ENCODE measurements around the gene AKAP10.

- TF ChIP-seq, protein P1, sequence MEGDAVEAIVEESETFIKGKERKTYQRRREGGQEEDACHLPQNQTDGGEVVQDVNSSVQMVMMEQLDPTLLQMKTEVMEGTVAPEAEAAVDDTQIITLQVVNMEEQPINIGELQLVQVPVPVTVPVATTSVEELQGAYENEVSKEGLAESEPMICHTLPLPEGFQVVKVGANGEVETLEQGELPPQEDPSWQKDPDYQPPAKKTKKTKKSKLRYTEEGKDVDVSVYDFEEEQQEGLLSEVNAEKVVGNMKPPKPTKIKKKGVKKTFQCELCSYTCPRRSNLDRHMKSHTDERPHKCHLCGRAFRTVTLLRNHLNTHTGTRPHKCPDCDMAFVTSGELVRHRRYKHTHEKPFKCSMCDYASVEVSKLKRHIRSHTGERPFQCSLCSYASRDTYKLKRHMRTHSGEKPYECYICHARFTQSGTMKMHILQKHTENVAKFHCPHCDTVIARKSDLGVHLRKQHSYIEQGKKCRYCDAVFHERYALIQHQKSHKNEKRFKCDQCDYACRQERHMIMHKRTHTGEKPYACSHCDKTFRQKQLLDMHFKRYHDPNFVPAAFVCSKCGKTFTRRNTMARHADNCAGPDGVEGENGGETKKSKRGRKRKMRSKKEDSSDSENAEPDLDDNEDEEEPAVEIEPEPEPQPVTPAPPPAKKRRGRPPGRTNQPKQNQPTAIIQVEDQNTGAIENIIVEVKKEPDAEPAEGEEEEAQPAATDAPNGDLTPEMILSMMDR (conservative IDR thresholded peaks at IDR 0.05; ENCODE audit: low read length) = peak; percentile 75
- no peak for TF ChIP-seq EZH2phosphoT487 (IDR thresholded peaks at IDR 0.05; ENCODE audit: borderline replicate concordance)
Measured at GRCh38 chr17:19992803-19993713, 15.4 kb upstream of the AKAP10 start.
